Measurements from ENCODE around the gene ABCC12. TPM values are rescaled to one million over a fixed set of nuclear protein-coding genes. Genes with fewer than 3 reads are reported as not detected.

The ABCC12 gene
- total and polyA plus RNA-seq, 8 donors: not detected

GRCh38 chr16:48112600-48112999, 43.2 kb downstream of the ABCC12 start:
- no peak for ATAC-seq
- TF ChIP-seq CTCF (IDR thresholded peaks at IDR 0.05): no peak
- Histone ChIP-seq H3K4me3 (no peak overlapping the region), H3K36me3 (no peaks in the 10 kb centered on the region), H3K27me3 (no peaks in the 10 kb centered on the region), H3K4me1 (no peaks in the 10 kb centered on the region), H3K27ac (no peak overlapping the region), H3K9me3 (no peaks in the 10 kb centered on the region)
- no peak for FAIRE-seq
- WGBS, 2 donors: 40 to 49% methylated on average over 3 of the region's 3 CpGs
- intact Hi-C loops (cut with DNase I): no loop called here
- DNase-seq: no peak

- 85 to 87% methylated on average over 5 of the region's 5 CpGs for WGBS, 2 donors
- no peaks in the 10 kb centered on the region for H3K9me3 ChIP-seq
- H3K4me1 ChIP-seq: no peaks in the 10 kb centered on the region
- intact Hi-C loops (cut with DNase I): no loop called here
- H3K27ac ChIP-seq: no peak overlapping the region
- ATAC-seq: no peak
- FAIRE-seq: no peak
- no peak overlapping the region for H3K4me3 ChIP-seq
- no peaks in the 10 kb centered on the region for H3K36me3 ChIP-seq
- no peak for TF ChIP-seq CTCF (IDR thresholded peaks at IDR 0.05)
- DNase-seq: no peak
- no peaks in the 10 kb centered on the region for H3K27me3 ChIP-seq
Measured at GRCh38 chr16:48110982-48111381, 44.8 kb downstream of the ABCC12 start.

- Histone ChIP-seq H3K4me1 (no peaks in the 10 kb centered on the region), H3K36me3 (no peaks in the 10 kb centered on the region), H3K9me3 (no peaks in the 10 kb centered on the region), H3K4me3 (no peak overlapping the region), H3K27ac (no peak overlapping the region), H3K27me3 (no peaks in the 10 kb centered on the region)
- DNase-seq (no peak), ATAC-seq (no peak), FAIRE-seq (no peak)
- 83 to 86% methylated on average over 7 of the region's 7 CpGs for WGBS, 2 donors
- intact Hi-C loops (cut with DNase I): no loop called here
- no peak for TF ChIP-seq CTCF (IDR thresholded peaks at IDR 0.05)
Measured at GRCh38 chr16:48110000-48110399, 45.8 kb downstream of the ABCC12 start.

- FAIRE-seq (no peak), DNase-seq (no peak), ATAC-seq (no peak)
- H3K4me3 ChIP-seq: no peak overlapping the region
- no peak overlapping the region for H3K27ac ChIP-seq
- H3K9me3 ChIP-seq: no peaks in the 10 kb centered on the region
- TF ChIP-seq CTCF (IDR thresholded peaks at IDR 0.05): no peak
- no peaks in the 10 kb centered on the region for H3K27me3 ChIP-seq
- 74 to 79% methylated on average over 9 of the region's 9 CpGs for WGBS, 2 donors
- intact Hi-C loops (cut with DNase I): no loop called here
- peaks cover 0 to under 1% (median 0%) of the 10 kb centered on the region in 3 donors for H3K4me1 ChIP-seq
- no peaks in the 10 kb centered on the region for H3K36me3 ChIP-seq
Measured at GRCh38 chr16:48109475-48109874, 46.3 kb downstream of the ABCC12 start.

GRCh38 chr16:48106446-48106845, 49.3 kb downstream of the ABCC12 start:
- no peak for TF ChIP-seq CTCF (IDR thresholded peaks at IDR 0.05)
- DNase-seq: no peak
- no peak for FAIRE-seq
- ATAC-seq: no peak
- no peak overlapping the region for H3K27ac ChIP-seq
- intact Hi-C loops (cut with DNase I): no loop called here
- 71 to 86% methylated on average over 3 of the region's 3 CpGs for WGBS, 2 donors
- no peaks in the 10 kb centered on the region for H3K9me3 ChIP-seq
- no peak overlapping the region for H3K4me3 ChIP-seq
- H3K4me1 ChIP-seq: peaks cover 0 to 6% (median 0%) of the 10 kb centered on the region in 3 donors
- H3K27me3 ChIP-seq: no peaks in the 10 kb centered on the region
- no peaks in the 10 kb centered on the region for H3K36me3 ChIP-seq

Other genes with a start within 250 kb of the ABCC12 start
- gene LONP2, start 88.3 kb upstream of the ABCC12 start, total RNA-seq: 10 to 100 TPM; 31.6 to 45.0 (median 41.6) TPM
- 10 to 100 TPM; 31.4 to 49.1 TPM for gene LONP2, start 88.3 kb upstream of the ABCC12 start, polyA plus RNA-seq
- gene ABCC11, start 91.5 kb upstream of the ABCC12 start, total RNA-seq: under 1 TPM in 5 of 6 donors, not detected in 1; 0.20 to 0.41 (median 0.28) TPM
- gene ABCC11, start 91.5 kb upstream of the ABCC12 start, polyA plus RNA-seq: under 1 TPM; 0.11 to 0.19 TPM
- gene SIAH1, start 229.4 kb upstream of the ABCC12 start, total RNA-seq: 10 to 100 TPM in 3 of 6 donors, 1 to 10 TPM in 3; 7.2 to 13.2 (median 9.8) TPM
- gene SIAH1, start 229.4 kb upstream of the ABCC12 start, polyA plus RNA-seq: 10 to 100 TPM in 1 of 2 donors, 1 to 10 TPM in 1; 6.0 to 10.7 TPM

Data from pancreas (tissue), 10 donors.